SH-SY5Y (cell line): Measurements from ENCODE around the gene KCMF1.

Experiments
- GATA2 ChIP-seq: IDR thresholded peaks from 2 replicates; pipeline ENCODE4 v1.6.1; 2011; ENCODE audit warnings: mild to moderate bottlenecking, low read depth, low read length
- GATA3 ChIP-seq: IDR thresholded peaks from 2 replicates; pipeline ENCODE4 v1.6.1; 2011; ENCODE audit warnings: low read depth, mild to moderate bottlenecking, low read length, moderate library complexity

- no peak for TF ChIP-seq GATA3
- TF ChIP-seq GATA2 = no peak
These were observed 71.4 kb downstream of the KCMF1 start for GRCh38 chr2:85042330-85042729.
